Fibroblast of villous mesenchyme (primary cell): ENCODE measurements around the gene PRICKLE2. TPM values are rescaled to one million over a fixed set of nuclear protein-coding genes. Genes with fewer than 3 reads are reported as not detected.

ENCODE experiments used
- DNase-seq: peaks from one replicate; pipeline ENCODE4 v3.0.0-alpha.2; 2010; ENCODE audit warnings: low read depth
- H3K4me3 ChIP-seq: 2 replicates; pipeline ENCODE4 v1.5.1; 2011; ENCODE audit warnings: low read depth, mild to moderate bottlenecking, low read length
- total RNA-seq: library from RNA; depleted of rRNA; stranded (reverse); fragments of >200 nt; gene quantifications from 2 replicates; pipeline ENCODE4 v1.2.3, GENCODE V29; 2012
- TF ChIP-seq, protein P1 (sequence below): IDR thresholded peaks from 2 replicates; pipeline ENCODE4 v1.5.1; 2012; ENCODE audit warnings: low read depth, mild to moderate bottlenecking, low read length; ENCODE audit not compliant: insufficient read depth

The PRICKLE2 gene
- total RNA-seq, 1 donor = 36.3 TPM

DNA sequence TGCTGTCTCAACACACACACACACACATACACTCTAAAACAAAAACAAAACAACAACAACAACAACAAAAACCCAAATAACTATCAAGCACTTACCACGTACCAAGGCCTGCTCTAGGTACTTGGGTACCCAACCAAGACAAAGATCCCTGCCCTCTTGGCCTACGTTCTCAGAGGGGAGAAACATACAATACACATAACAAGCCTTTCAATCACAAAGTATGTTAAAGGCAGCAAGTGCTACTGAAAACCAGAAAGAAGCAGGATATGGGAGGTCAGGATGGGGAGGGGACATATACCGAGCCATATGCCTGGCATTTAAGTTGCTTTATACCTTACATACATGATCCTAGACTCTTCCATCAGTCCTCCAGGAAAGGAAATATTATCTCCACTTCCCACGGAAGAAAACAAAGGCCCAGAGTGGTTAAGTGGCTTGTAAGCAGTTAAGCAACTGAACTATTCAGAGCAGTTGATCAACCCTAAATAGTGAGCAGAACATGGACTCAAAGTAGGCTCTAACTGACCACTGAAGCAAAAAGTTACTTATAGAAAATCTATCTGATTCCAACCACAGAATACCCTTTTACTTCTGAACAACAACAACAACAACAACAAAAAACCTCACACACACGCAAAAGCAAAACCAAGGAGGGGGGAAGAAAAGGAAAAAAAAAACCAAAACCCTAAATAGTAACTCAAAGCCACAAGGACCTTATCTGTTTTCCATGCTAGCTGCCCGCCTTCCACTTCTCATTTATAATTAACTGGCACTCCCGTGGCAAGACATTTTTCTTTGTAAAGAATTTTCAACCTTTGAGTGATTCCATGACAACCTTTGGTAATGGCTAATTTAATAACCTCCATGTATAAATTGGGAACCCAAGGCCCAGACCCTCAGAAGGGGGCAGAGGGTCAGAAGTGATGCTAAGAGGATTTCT is 21.0 kb downstream of the PRICKLE2 start:
- TF ChIP-seq, protein P1, sequence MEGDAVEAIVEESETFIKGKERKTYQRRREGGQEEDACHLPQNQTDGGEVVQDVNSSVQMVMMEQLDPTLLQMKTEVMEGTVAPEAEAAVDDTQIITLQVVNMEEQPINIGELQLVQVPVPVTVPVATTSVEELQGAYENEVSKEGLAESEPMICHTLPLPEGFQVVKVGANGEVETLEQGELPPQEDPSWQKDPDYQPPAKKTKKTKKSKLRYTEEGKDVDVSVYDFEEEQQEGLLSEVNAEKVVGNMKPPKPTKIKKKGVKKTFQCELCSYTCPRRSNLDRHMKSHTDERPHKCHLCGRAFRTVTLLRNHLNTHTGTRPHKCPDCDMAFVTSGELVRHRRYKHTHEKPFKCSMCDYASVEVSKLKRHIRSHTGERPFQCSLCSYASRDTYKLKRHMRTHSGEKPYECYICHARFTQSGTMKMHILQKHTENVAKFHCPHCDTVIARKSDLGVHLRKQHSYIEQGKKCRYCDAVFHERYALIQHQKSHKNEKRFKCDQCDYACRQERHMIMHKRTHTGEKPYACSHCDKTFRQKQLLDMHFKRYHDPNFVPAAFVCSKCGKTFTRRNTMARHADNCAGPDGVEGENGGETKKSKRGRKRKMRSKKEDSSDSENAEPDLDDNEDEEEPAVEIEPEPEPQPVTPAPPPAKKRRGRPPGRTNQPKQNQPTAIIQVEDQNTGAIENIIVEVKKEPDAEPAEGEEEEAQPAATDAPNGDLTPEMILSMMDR = no peak
- no peak for DNase-seq
- H3K4me3 ChIP-seq = no peak overlapping the region

DNA sequence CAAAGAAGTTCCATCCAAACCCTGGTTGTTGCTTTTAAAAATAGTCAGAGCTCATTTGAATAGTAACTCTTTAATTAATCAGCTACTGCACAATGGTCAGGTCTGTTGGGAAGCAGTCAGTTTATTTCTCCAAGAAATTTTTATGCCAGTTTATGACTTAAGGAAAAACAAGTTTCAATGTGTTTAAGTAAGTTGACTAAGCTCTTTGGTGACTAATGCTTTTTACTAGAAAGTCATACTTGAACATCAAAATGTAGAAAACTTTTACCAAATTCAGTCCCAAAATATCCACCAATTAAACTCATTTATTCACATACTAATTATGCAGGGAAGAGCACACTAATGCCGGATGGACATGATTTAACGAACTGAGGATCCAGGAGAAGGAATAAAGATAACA is 22.1 kb downstream of the PRICKLE2 start:
- TF ChIP-seq, protein P1 = no peak
- no peak overlapping the region for H3K4me3 ChIP-seq
- DNase-seq = no peak

DNA sequence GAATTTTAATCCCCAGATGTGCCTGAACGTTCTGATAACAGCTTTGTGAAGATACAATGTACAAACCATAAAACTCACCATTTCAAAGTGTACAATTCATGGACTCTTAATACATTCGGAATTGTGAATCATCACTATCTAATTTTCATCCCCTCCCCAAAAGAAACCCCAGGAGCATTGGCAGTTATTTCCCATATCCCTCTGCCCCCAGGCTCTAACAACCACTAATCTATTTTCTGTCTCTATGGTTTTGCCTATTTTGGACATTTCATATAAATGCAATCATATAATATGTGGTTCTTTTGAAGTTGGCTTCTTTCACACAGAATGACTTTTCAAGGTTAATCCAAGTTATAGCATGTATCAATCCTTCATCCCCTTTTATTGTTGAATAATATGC is 25.3 kb downstream of the PRICKLE2 start:
- TF ChIP-seq, protein P1 = no peak
- no peak for DNase-seq

DNA sequence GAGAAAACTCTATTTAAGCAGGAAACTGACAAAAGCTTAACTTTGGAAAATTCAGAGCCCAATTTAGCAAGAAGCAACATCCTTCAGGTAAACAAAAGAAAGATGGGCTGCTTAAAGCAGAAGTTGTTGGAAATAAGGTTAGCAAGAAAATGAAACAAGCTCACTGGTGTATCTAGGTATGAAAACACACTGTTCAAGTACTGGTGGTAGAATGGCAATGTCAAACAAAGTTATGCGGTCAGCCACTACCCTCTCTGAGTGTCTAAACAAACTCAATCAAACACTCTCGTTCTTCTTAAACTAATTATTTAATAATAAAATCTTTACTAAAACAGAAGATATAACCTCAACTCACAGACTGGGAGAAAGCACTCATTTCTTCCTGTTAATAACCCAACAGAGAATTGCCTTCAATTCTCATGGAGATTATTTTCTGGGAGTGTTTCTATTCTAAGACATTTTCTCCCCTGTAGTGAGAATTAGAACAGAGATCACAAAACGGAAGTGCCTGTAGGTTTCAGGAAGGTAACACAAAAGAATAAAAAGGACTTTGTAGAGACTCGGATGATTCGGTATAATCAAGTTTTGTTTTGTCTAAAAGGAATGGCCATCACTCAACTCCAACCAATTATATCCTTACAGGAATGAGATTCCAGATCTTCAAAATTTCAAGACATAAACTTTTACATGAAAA is 28.9 kb downstream of the PRICKLE2 start:
- no peak for DNase-seq
- TF ChIP-seq, protein P1 = no peak
- no peak overlapping the region for H3K4me3 ChIP-seq

More for the DNA sequence above, 25.3 kb downstream of the PRICKLE2 start:
- H3K4me3 ChIP-seq = no peak overlapping the region

DNA sequence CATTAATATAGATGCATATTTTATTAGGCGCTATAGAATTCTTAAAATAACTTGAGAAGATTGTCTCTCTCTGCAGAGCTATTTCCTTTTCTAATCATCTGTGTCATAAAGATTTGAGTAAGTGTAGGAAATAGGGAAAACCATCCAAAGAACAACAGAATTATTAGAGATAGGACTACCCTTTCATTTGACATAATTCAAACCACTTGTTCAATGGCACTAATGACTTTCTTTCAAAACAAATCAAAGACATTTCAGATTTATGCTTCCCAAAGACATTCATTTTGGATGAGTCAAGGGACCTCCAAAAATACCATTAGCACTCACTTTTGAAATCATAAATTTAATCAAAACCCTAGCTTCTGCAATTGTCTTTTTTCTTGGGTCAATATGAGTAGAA is 29.5 kb downstream of the PRICKLE2 start:
- TF ChIP-seq, protein P1 = no peak
- no peak for DNase-seq
- H3K4me3 ChIP-seq = no peak overlapping the region

DNA sequence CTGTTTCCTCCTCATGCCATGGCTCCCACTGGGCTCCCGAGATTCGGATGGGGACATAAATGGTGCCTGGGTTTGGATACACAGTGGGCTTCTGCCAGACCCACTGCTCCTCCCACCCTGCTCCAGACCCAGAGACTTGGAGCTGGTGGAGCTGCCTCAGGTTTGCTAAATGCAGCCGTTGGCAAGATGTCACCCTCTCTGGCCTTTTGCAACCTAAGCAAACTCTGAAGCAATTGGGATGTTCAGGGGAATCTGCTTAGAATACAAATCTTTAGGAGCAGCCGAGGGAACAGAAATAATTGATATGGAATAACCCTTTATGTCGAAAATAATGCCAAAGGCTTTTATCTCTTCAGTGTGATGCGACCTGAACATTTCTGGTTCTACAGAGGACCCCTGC is 33.4 kb downstream of the PRICKLE2 start:
- TF ChIP-seq, protein P1 = no peak
- DNase-seq = no peak

More for the DNA sequence above, 33.4 kb downstream of the PRICKLE2 start:
- no peak overlapping the region for H3K4me3 ChIP-seq
